B cell (primary cell): Measurements from ENCODE around the gene PAX3. TPM values are rescaled to one million over a fixed set of nuclear protein-coding genes. Genes with fewer than 3 reads are reported as not detected.

ENCODE experiments used
- ATAC-seq: fragments of 200-7000 bp; cut with Tn5 transposase; one replicate; pipeline ENCODE4 v1.10.0; 2021; ENCODE audit warnings: low read depth, mild to moderate bottlenecking, moderate number of reproducible peaks, moderate library complexity
- CTCF ChIA-PET: fragments of 350-600 bp; sonication (Branson Sonifier 250); formaldehyde crosslinking; loops from one replicate; lab custom pipeline; 2021; ENCODE audit warnings: antibody characterized with exemption, inconsistent platforms; lab: Charles Lee
- POLR2A ChIA-PET: fragments of 350-600 bp; sonication (Branson Sonifier 250); formaldehyde crosslinking; loops from one replicate; lab custom pipeline; 2021; ENCODE audit warnings: antibody characterized with exemption; lab: Charles Lee
- DNase-seq: peaks from one replicate; pipeline ENCODE4 v3.0.0; 2013
- H2AFZ ChIP-seq: 2 replicates; pipeline ENCODE4 v1.6.1; 2012; ENCODE audit warnings: mild to moderate bottlenecking, low read depth, low read length; ENCODE audit not compliant: insufficient read depth, poor library complexity, severe bottlenecking
- H3K27ac ChIP-seq, 2 donors: 1 replicate in 1 of 2; 2 replicates in 1 of 2; pipeline ENCODE4 v1.5.1; 2012 to 2013; ENCODE audit warnings: low read length in 2 of 2, mild to moderate bottlenecking in 2 of 2, moderate library complexity in 1 of 2
- H3K27me3 ChIP-seq, 4 experiments: fragments of 200-600 bp in 1 of 4; sonication (generic) in 1 of 4; replicated peaks in 1 of 4; 1 replicate in 2 of 4; 2 replicates in 2 of 4; pipeline versions ENCODE4 v1.6.1 to v1.7.0; 2013 to 2016; ENCODE audit warnings: low read length in 3 of 4, mild to moderate bottlenecking in 2 of 4, mixed read lengths in 1 of 4, moderate library complexity in 1 of 4; ENCODE audit not compliant: insufficient read depth in 4 of 4, control insufficient read depth in 3 of 4; ENCODE audit errors: control extremely low read depth in 1 of 4
- H3K36me3 ChIP-seq, 2 experiments: replicated peaks in 1 of 2; 1 replicate in 1 of 2; 2 replicates in 1 of 2; pipeline versions ENCODE4 v1.6.1 to v1.7.1; 2013; ENCODE audit warnings: low read length in 1 of 2; ENCODE audit not compliant: insufficient read depth in 2 of 2, control insufficient read depth in 1 of 2; ENCODE audit errors: control extremely low read depth in 1 of 2, extremely low read depth in 1 of 2
- H3K4me1 ChIP-seq, 2 donors: fragments of 200-600 bp in 1 of 2; sonication (generic) in 1 of 2; 1 replicate in 1 of 2; 2 replicates in 1 of 2; pipeline versions ENCODE4 v1.5.1 to v1.6.1; 2013 to 2017; ENCODE audit warnings: low read length in 2 of 2; ENCODE audit not compliant: control insufficient read depth in 2 of 2, insufficient read depth in 2 of 2
- H3K4me2 ChIP-seq: replicated peaks from 2 replicates; pipeline ENCODE3; 2012; ENCODE audit warnings: mild to moderate bottlenecking, low read depth, low read length; ENCODE audit not compliant: poor library complexity, severe bottlenecking
- H3K4me3 ChIP-seq, 5 experiments: fragments of 200-600 bp in 1 of 5; sonication (generic) in 1 of 5; 1 replicate in 3 of 5; 2 replicates in 2 of 5; pipeline versions ENCODE4 v1.5.1 to v1.7.0; 2011 to 2016; ENCODE audit warnings: low read length in 4 of 5, mild to moderate bottlenecking in 4 of 5, low read depth in 2 of 5, control low read depth in 1 of 5, moderate library complexity in 1 of 5; ENCODE audit not compliant: insufficient read depth in 1 of 5; ENCODE audit errors: control extremely low read depth in 1 of 5, extremely low read depth in 1 of 5
- H3K79me2 ChIP-seq: fragments of 200-600 bp; sonication (generic); one replicate; pipeline ENCODE4 v1.6.0; 2016; ENCODE audit warnings: low read length; ENCODE audit not compliant: control insufficient read depth, insufficient read depth
- H3K9ac ChIP-seq: fragments of 200-600 bp; sonication (generic); 2 replicates; pipeline ENCODE4 v1.6.1; 2017; ENCODE audit warnings: mild to moderate bottlenecking, low read length, moderate library complexity
- H3K9me3 ChIP-seq, 3 donors: one replicate each; pipeline versions ENCODE4 v1.6.1 to v1.7.1; 2013; ENCODE audit warnings: low read length in 2 of 3; ENCODE audit not compliant: control insufficient read depth in 2 of 3, insufficient read depth in 1 of 3; ENCODE audit errors: control extremely low read depth in 1 of 3
- H4K20me1 ChIP-seq: 2 replicates; pipeline ENCODE4 v1.6.0; 2012; ENCODE audit warnings: mild to moderate bottlenecking, low read length; ENCODE audit not compliant: insufficient read depth, control insufficient read depth, poor library complexity, severe bottlenecking
- H3K27ac Mint-ChIP-seq: one replicate; pipeline ENCODE4 v1.8.0; 2021; ENCODE audit warnings: mixed read lengths
- H3K27me3 Mint-ChIP-seq: one replicate; pipeline ENCODE4 v1.8.0; 2021; ENCODE audit warnings: mixed read lengths
- H3K4me1 Mint-ChIP-seq: one replicate; pipeline ENCODE4 v1.8.0; 2021; ENCODE audit warnings: mixed read lengths
- H3K4me3 Mint-ChIP-seq: one replicate; pipeline ENCODE4 v1.8.0; 2021; ENCODE audit warnings: mixed read lengths
- H3K9me3 Mint-ChIP-seq: one replicate; pipeline ENCODE4 v1.8.0; 2022; ENCODE audit warnings: mixed read lengths; ENCODE audit not compliant: insufficient read depth
- CTCF ChIP-seq: fragments of 200-600 bp; IDR thresholded peaks from one replicate; pipeline ENCODE4 v1.8.0; 2022; ENCODE audit warnings: antibody characterized with exemption, mild to moderate bottlenecking
- EZH2 ChIP-seq: IDR thresholded peaks from 2 replicates; pipeline ENCODE4 v1.6.1; 2012; ENCODE audit warnings: borderline replicate concordance, low read depth, mild to moderate bottlenecking, moderate library complexity, low read length; ENCODE audit not compliant: insufficient read depth, poor library complexity, severe bottlenecking
- WGBS: methylation state at CpG from one replicate; pipeline ENCODE4 v1.1.5; 2013; ENCODE audit warnings: missing lambda C conversion rate; ENCODE audit not compliant: insufficient coverage; 5-methylcytosine and 5-hydroxymethylcytosine counted together
- intact Hi-C: fragments of 100-400 bp; cut with micrococcal nuclease; formaldehyde crosslinking; loops from one replicate; pipeline ENCODE4 v1.10.0; 2022
- polyA plus RNA-seq: library from polyadenylated mRNA; depleted of rRNA; stranded (reverse); fragments of >200 nt; gene quantifications from 2 replicates; pipeline ENCODE4 v1.2.3, GENCODE V29; 2012
- total RNA-seq, 2 donors: library from RNA; stranded (reverse); fragments of 120-200 nt in 1 of 2; gene quantifications; 1 replicate in 1 of 2; 2 replicates in 1 of 2; pipeline versions ENCODE4 v1.2.3 to v1.2.4, GENCODE V29; 2013 to 2022

PAX3 gene
- total and polyA plus RNA-seq, 2 donors (not counting 1 experiment from before 2014, with no cell fraction given): not detected

- Histone ChIP-seq H3K9ac (no peak overlapping the region), H3K9me3 (peaks cover 0 to 14% (median 9%) of the 10 kb centered on the region in 3 donors), H3K4me3 (no peak overlapping the region), H3K79me2 (no peaks in the 10 kb centered on the region), H2AFZ (no peak overlapping the region), H4K20me1 (no peaks in the 10 kb centered on the region), H3K27me3 (no peaks in the 10 kb centered on the region), H3K4me1 (no peaks in the 10 kb centered on the region), H3K4me2 (no peak overlapping the region), H3K27ac (no peak overlapping the region), H3K36me3 (no peaks in the 10 kb centered on the region)
- WGBS: 96% methylated on average over 2 of the region's 2 CpGs
- ChIA-PET CTCF (interaction anchor here (1.2 to 1.4 kb wide), 2 partner anchors 12 to 15 kb away, joined by 3 to 4 read pairs; no protein-coding TSS in a partner anchor), POLR2A (no interaction called here)
- Mint-ChIP-seq H3K4me1 (no peaks in the 10 kb centered on the region), H3K4me3 (no peak overlapping the region), H3K9me3 (peaks cover 9% of the 10 kb centered on the region), H3K27ac (no peak overlapping the region), H3K27me3 (peaks cover 7% of the 10 kb centered on the region)
- TF ChIP-seq CTCF (no peak), EZH2 (no peak)
- intact Hi-C loops: no loop called here
- ATAC-seq (no peak), DNase-seq (no peak)
Observed at GRCh38 chr2:222333397-222333796, 34.6 kb upstream of the PAX3 start.

GRCh38 chr2:222332116-222332515 lies 33.3 kb upstream of the PAX3 start:
- H3K79me2 ChIP-seq: no peaks in the 10 kb centered on the region
- peaks cover 9% of the 10 kb centered on the region for H3K9me3 Mint-ChIP-seq
- H3K4me3 ChIP-seq: no peak overlapping the region
- no peaks in the 10 kb centered on the region for H3K36me3 ChIP-seq
- no peak overlapping the region for H3K4me3 Mint-ChIP-seq
- H3K27me3 Mint-ChIP-seq: peaks cover 7% of the 10 kb centered on the region
- no peaks in the 10 kb centered on the region for H3K27me3 ChIP-seq
- TF ChIP-seq CTCF: no peak
- no peak for TF ChIP-seq EZH2
- ATAC-seq: no peak
- peaks cover 0 to 14% (median 9%) of the 10 kb centered on the region in 3 donors for H3K9me3 ChIP-seq
- intact Hi-C loops: no loop called here
- no peak overlapping the region for H3K27ac ChIP-seq
- no peak for DNase-seq
- no peaks in the 10 kb centered on the region for H3K4me1 Mint-ChIP-seq
- ChIA-PET CTCF (interaction anchor here (1.2 kb wide), 1 partner anchor 14 kb away, joined by 4 read pairs; no protein-coding TSS in a partner anchor), POLR2A (no interaction called here)
- no peak overlapping the region for H3K27ac Mint-ChIP-seq
- no peaks in the 10 kb centered on the region for H4K20me1 ChIP-seq
- no peak overlapping the region for H3K9ac ChIP-seq
- H2AFZ ChIP-seq: no peak overlapping the region
- no peak overlapping the region for H3K4me2 ChIP-seq
- H3K4me1 ChIP-seq: no peaks in the 10 kb centered on the region
- WGBS: no CpG with 5 or more reads among the region's 4 CpGs
